ENCODE data around the gene CNTNAP2.
"Not testable (repeated sequence)": the region's sequence is repeated elsewhere in the genome, so short reads cannot be mapped to it uniquely, and the experiment has no call there.

The CNTNAP2 gene

GRCh38 chr7:148298768-148299167 lies 2182.2 kb downstream of the CNTNAP2 start:
- not testable (repeated sequence) for H3K36me3 ChIP-seq (ENCODE audit: control insufficient read depth, insufficient read depth, low read length); H3K4me3 ChIP-seq (ENCODE audit: insufficient read depth, low read depth, low read length); H3K4me1 ChIP-seq (ENCODE audit: control insufficient read depth, insufficient read depth, low read length); H3K27ac ChIP-seq (ENCODE audit: insufficient read depth, low read depth, low read length, poor library complexity, severe bottlenecking); H3K9me3 ChIP-seq (ENCODE audit: control insufficient read depth, low read length); H3K27me3 ChIP-seq (ENCODE audit: control insufficient read depth, insufficient read depth, low read length, poor library complexity, severe bottlenecking)
- 92% methylated on average over 7 of the region's 7 CpGs for WGBS, 2 experiments

- no peak overlapping the region for H3K27ac ChIP-seq (ENCODE audit: insufficient read depth, low read depth, low read length, poor library complexity, severe bottlenecking)
- 84 to 89% methylated on average over 10 of the region's 10 CpGs for WGBS, 2 experiments
- no peaks in the 10 kb centered on the region for H3K27me3 ChIP-seq (ENCODE audit: control insufficient read depth, insufficient read depth, low read length, poor library complexity, severe bottlenecking)
- H3K4me3 ChIP-seq (ENCODE audit: insufficient read depth, low read depth, low read length) = no peak overlapping the region
- no peaks in the 10 kb centered on the region for H3K9me3 ChIP-seq (ENCODE audit: control insufficient read depth, low read length)
- H3K4me1 ChIP-seq (ENCODE audit: control insufficient read depth, insufficient read depth, low read length) = peaks cover 4% of the 10 kb centered on the region
- no peaks in the 10 kb centered on the region for H3K36me3 ChIP-seq (ENCODE audit: control insufficient read depth, insufficient read depth, low read length)
Observed at GRCh38 chr7:148299350-148300276, 2183.0 kb downstream of the CNTNAP2 start.

GRCh38 chr7:148302436-148302835 lies 2185.8 kb downstream of the CNTNAP2 start:
- WGBS, 2 experiments = 85 to 98% methylated on average over 5 to 6 of the region's 6 CpGs
- not testable (repeated sequence) for H3K27me3 ChIP-seq (ENCODE audit: control insufficient read depth, insufficient read depth, low read length, poor library complexity, severe bottlenecking); H3K4me3 ChIP-seq (ENCODE audit: insufficient read depth, low read depth, low read length)

GRCh38 chr7:148303295-148304082 lies 2186.9 kb downstream of the CNTNAP2 start:
- peaks cover 6% of the 10 kb centered on the region for H3K4me1 ChIP-seq (ENCODE audit: control insufficient read depth, insufficient read depth, low read length)
- no peaks in the 10 kb centered on the region for H3K9me3 ChIP-seq (ENCODE audit: control insufficient read depth, low read length)
- no peak overlapping the region for H3K4me3 ChIP-seq (ENCODE audit: insufficient read depth, low read depth, low read length)
- H3K27ac ChIP-seq (ENCODE audit: insufficient read depth, low read depth, low read length, poor library complexity, severe bottlenecking) = no peak overlapping the region
- no peaks in the 10 kb centered on the region for H3K36me3 ChIP-seq (ENCODE audit: control insufficient read depth, insufficient read depth, low read length)
- 88 to 89% methylated on average over 10 to 11 of the region's 11 CpGs for WGBS, 2 experiments
- no peaks in the 10 kb centered on the region for H3K27me3 ChIP-seq (ENCODE audit: control insufficient read depth, insufficient read depth, low read length, poor library complexity, severe bottlenecking)

More at GRCh38 chr7:148302436-148302835, 2185.8 kb downstream of the CNTNAP2 start:
- not testable (repeated sequence) for H3K27ac ChIP-seq (ENCODE audit: insufficient read depth, low read depth, low read length, poor library complexity, severe bottlenecking); H3K9me3 ChIP-seq (ENCODE audit: control insufficient read depth, low read length); H3K4me1 ChIP-seq (ENCODE audit: control insufficient read depth, insufficient read depth, low read length); H3K36me3 ChIP-seq (ENCODE audit: control insufficient read depth, insufficient read depth, low read length)

GRCh38 chr7:148304083-148304335 lies 2187.4 kb downstream of the CNTNAP2 start:
- Histone ChIP-seq H3K9me3 (ENCODE audit: control insufficient read depth, low read length) (no peaks in the 10 kb centered on the region), H3K4me3 (ENCODE audit: insufficient read depth, low read depth, low read length) (no peak overlapping the region), H3K27me3 (ENCODE audit: control insufficient read depth, insufficient read depth, low read length, poor library complexity, severe bottlenecking) (no peaks in the 10 kb centered on the region), H3K27ac (ENCODE audit: insufficient read depth, low read depth, low read length, poor library complexity, severe bottlenecking) (no peak overlapping the region), H3K4me1 (ENCODE audit: control insufficient read depth, insufficient read depth, low read length) (peaks cover 6% of the 10 kb centered on the region), H3K36me3 (ENCODE audit: control insufficient read depth, insufficient read depth, low read length) (no peaks in the 10 kb centered on the region)
- 95% methylated on average over 1 of the region's 2 CpGs for WGBS, 2 experiments

- Histone ChIP-seq H3K9me3 (ENCODE audit: control insufficient read depth, low read length) (no peaks in the 10 kb centered on the region), H3K4me3 (ENCODE audit: insufficient read depth, low read depth, low read length) (no peak overlapping the region), H3K4me1 (ENCODE audit: control insufficient read depth, insufficient read depth, low read length) (peaks cover 6% of the 10 kb centered on the region), H3K27ac (ENCODE audit: insufficient read depth, low read depth, low read length, poor library complexity, severe bottlenecking) (no peak overlapping the region), H3K36me3 (ENCODE audit: control insufficient read depth, insufficient read depth, low read length) (no peaks in the 10 kb centered on the region), H3K27me3 (ENCODE audit: control insufficient read depth, insufficient read depth, low read length, poor library complexity, severe bottlenecking) (no peaks in the 10 kb centered on the region)
- WGBS, 2 experiments = 6 to 33% methylated on average over 1 of the region's 1 CpG
Observed at GRCh38 chr7:148304456-148304855, 2187.9 kb downstream of the CNTNAP2 start.

- Histone ChIP-seq H3K9me3 (ENCODE audit: control insufficient read depth, low read length) (no peaks in the 10 kb centered on the region), H3K4me3 (ENCODE audit: insufficient read depth, low read depth, low read length) (no peak overlapping the region), H3K27me3 (ENCODE audit: control insufficient read depth, insufficient read depth, low read length, poor library complexity, severe bottlenecking) (no peaks in the 10 kb centered on the region), H3K36me3 (ENCODE audit: control insufficient read depth, insufficient read depth, low read length) (no peaks in the 10 kb centered on the region), H3K4me1 (ENCODE audit: control insufficient read depth, insufficient read depth, low read length) (peaks cover 6% of the 10 kb centered on the region), H3K27ac (ENCODE audit: insufficient read depth, low read depth, low read length, poor library complexity, severe bottlenecking) (no peak overlapping the region)
- 88 to 91% methylated on average over 3 to 4 of the region's 4 CpGs for WGBS, 2 experiments
Observed at GRCh38 chr7:148306759-148307158, 2190.2 kb downstream of the CNTNAP2 start.

GRCh38 chr7:148318102-148318811 lies 2201.7 kb downstream of the CNTNAP2 start:
- Histone ChIP-seq H3K36me3 (ENCODE audit: control insufficient read depth, insufficient read depth, low read length) (no peaks in the 10 kb centered on the region), H3K4me3 (ENCODE audit: insufficient read depth, low read depth, low read length) (no peak overlapping the region), H3K4me1 (ENCODE audit: control insufficient read depth, insufficient read depth, low read length) (peaks cover 5% of the 10 kb centered on the region), H3K27ac (ENCODE audit: insufficient read depth, low read depth, low read length, poor library complexity, severe bottlenecking) (no peak overlapping the region), H3K9me3 (ENCODE audit: control insufficient read depth, low read length) (no peaks in the 10 kb centered on the region), H3K27me3 (ENCODE audit: control insufficient read depth, insufficient read depth, low read length, poor library complexity, severe bottlenecking) (no peaks in the 10 kb centered on the region)
- WGBS, 2 experiments = 64 to 67% methylated on average over 8 to 9 of the region's 9 CpGs

GRCh38 chr7:148318838-148319237 lies 2202.2 kb downstream of the CNTNAP2 start:
- H3K27me3 ChIP-seq (ENCODE audit: control insufficient read depth, insufficient read depth, low read length, poor library complexity, severe bottlenecking) = no peaks in the 10 kb centered on the region
- 96 to 100% methylated on average over 1 to 2 of the region's 2 CpGs for WGBS, 2 experiments
- no peak overlapping the region for H3K27ac ChIP-seq (ENCODE audit: insufficient read depth, low read depth, low read length, poor library complexity, severe bottlenecking)
- H3K36me3 ChIP-seq (ENCODE audit: control insufficient read depth, insufficient read depth, low read length) = no peaks in the 10 kb centered on the region
- no peak overlapping the region for H3K4me3 ChIP-seq (ENCODE audit: insufficient read depth, low read depth, low read length)
- H3K4me1 ChIP-seq (ENCODE audit: control insufficient read depth, insufficient read depth, low read length) = peaks cover 5% of the 10 kb centered on the region
- no peaks in the 10 kb centered on the region for H3K9me3 ChIP-seq (ENCODE audit: control insufficient read depth, low read length)

- H3K27me3 ChIP-seq (ENCODE audit: control insufficient read depth, insufficient read depth, low read length, poor library complexity, severe bottlenecking) = no peaks in the 10 kb centered on the region
- no peaks in the 10 kb centered on the region for H3K36me3 ChIP-seq (ENCODE audit: control insufficient read depth, insufficient read depth, low read length)
- no peak overlapping the region for H3K27ac ChIP-seq (ENCODE audit: insufficient read depth, low read depth, low read length, poor library complexity, severe bottlenecking)
- no peak overlapping the region for H3K4me3 ChIP-seq (ENCODE audit: insufficient read depth, low read depth, low read length)
- peaks cover 5% of the 10 kb centered on the region for H3K4me1 ChIP-seq (ENCODE audit: control insufficient read depth, insufficient read depth, low read length)
- 90 to 91% methylated on average over 6 of the region's 6 CpGs for WGBS, 2 experiments
- H3K9me3 ChIP-seq (ENCODE audit: control insufficient read depth, low read length) = no peaks in the 10 kb centered on the region
Observed at GRCh38 chr7:148319316-148319808, 2202.8 kb downstream of the CNTNAP2 start.

All from ectodermal cell (in vitro differentiated cells).